CD4-positive, alpha-beta T cell (primary cell): ENCODE data around the gene MPPED1. TPM values are rescaled to one million over a fixed set of nuclear protein-coding genes. Genes with fewer than 3 reads are reported as not detected.

Source experiments
- ATAC-seq: fragments of 200-7000 bp; cut with Tn5 transposase; one replicate; pipeline ENCODE4 v1.10.0; 2022; ENCODE audit warnings: mild to moderate bottlenecking; ENCODE audit not compliant: poor library complexity
- CTCF ChIA-PET: fragments of 350-600 bp; sonication (Branson Sonifier 250); formaldehyde crosslinking; loops from one replicate; lab custom pipeline; 2021; ENCODE audit warnings: antibody characterized with exemption, inconsistent platforms; lab: Charles Lee
- POLR2A ChIA-PET: fragments of 350-600 bp; sonication (Branson Sonifier 250); formaldehyde crosslinking; loops from one replicate; lab custom pipeline; 2021; ENCODE audit warnings: antibody characterized with exemption, inconsistent platforms; lab: Charles Lee
- DNase-seq, 14 experiments: peaks; one replicate each; pipeline ENCODE4 v3.0.0-alpha.2; 2013 to 2020; ENCODE audit warnings: mixed read lengths in 2 of 14
- H3K27ac ChIP-seq, 2 donors: one replicate each; pipeline versions ENCODE4 v1.5.1 to v1.7.0; 2013; ENCODE audit warnings: low read length in 2 of 2, low read depth in 1 of 2, mild to moderate bottlenecking in 1 of 2
- H3K27me3 ChIP-seq, 2 experiments: 1 replicate in 1 of 2; 2 replicates in 1 of 2; pipeline versions ENCODE4 v1.6.1 to v1.7.0; 2013; ENCODE audit warnings: low read length in 2 of 2, control low read depth in 1 of 2, mild to moderate bottlenecking in 1 of 2, moderate library complexity in 1 of 2; ENCODE audit not compliant: insufficient read depth in 2 of 2, control insufficient read depth in 1 of 2
- H3K36me3 ChIP-seq: one replicate; pipeline ENCODE4 v1.6.1; 2013; ENCODE audit warnings: low read length, control low read depth; ENCODE audit not compliant: insufficient read depth
- H3K4me1 ChIP-seq: one replicate; pipeline ENCODE4 v1.6.1; 2013; ENCODE audit warnings: low read length, control low read depth; ENCODE audit not compliant: insufficient read depth
- H3K4me3 ChIP-seq: one replicate; pipeline ENCODE4 v1.5.1; 2013; ENCODE audit warnings: mild to moderate bottlenecking, low read length, moderate library complexity
- H3K9me3 ChIP-seq, 2 experiments: 1 replicate in 1 of 2; 2 replicates in 1 of 2; pipeline versions ENCODE4 v1.6.1 to v1.7.0; 2013; ENCODE audit warnings: low read length in 2 of 2, mild to moderate bottlenecking in 2 of 2, control low read depth in 1 of 2, moderate library complexity in 1 of 2; ENCODE audit not compliant: control insufficient read depth in 1 of 2, insufficient read depth in 1 of 2
- H3K27ac Mint-ChIP-seq: one replicate; pipeline ENCODE4 v1.8.0; 2020; ENCODE audit warnings: mixed read lengths
- H3K27me3 Mint-ChIP-seq: one replicate; pipeline ENCODE4 v1.8.0; 2021; ENCODE audit warnings: mixed read lengths
- H3K36me3 Mint-ChIP-seq: one replicate; pipeline ENCODE4 v1.8.0; 2021; ENCODE audit warnings: low read depth, mixed read lengths
- H3K4me1 Mint-ChIP-seq: one replicate; pipeline ENCODE4 v1.8.0; 2021; ENCODE audit warnings: low read depth, mixed read lengths
- H3K4me3 Mint-ChIP-seq: one replicate; pipeline ENCODE4 v1.8.0; 2020; ENCODE audit warnings: mild to moderate bottlenecking, mixed read lengths
- H3K9me3 Mint-ChIP-seq: one replicate; pipeline ENCODE4 v1.8.0; 2020; ENCODE audit warnings: mixed read lengths
- intact Hi-C, 2 experiments: fragments of 100-400 bp; cut with DNase I in 1 of 2; cut with micrococcal nuclease in 1 of 2; formaldehyde crosslinking; loops; one replicate each; pipeline versions ENCODE4 v1.15.1 to v1.9.0; 2023 to 2025; cut with DNase I, micrococcal nuclease
- total RNA-seq, 174 experiments: library from RNA in 2 of 174; stranded (reverse) in 2 of 174; gene quantifications; one replicate each; pipeline ENCODE4 v1.2.3 and lab custom pipeline; 2021 to 2026
- TF ChIP-seq, protein P1 (sequence below): fragments of 200-600 bp; IDR thresholded peaks from one replicate; pipeline ENCODE4 v1.8.0; 2022; ENCODE audit warnings: antibody characterized with exemption, mild to moderate bottlenecking

Gene MPPED1
- total RNA-seq, 2 experiments from 2014 or later, result not detected

DNA sequence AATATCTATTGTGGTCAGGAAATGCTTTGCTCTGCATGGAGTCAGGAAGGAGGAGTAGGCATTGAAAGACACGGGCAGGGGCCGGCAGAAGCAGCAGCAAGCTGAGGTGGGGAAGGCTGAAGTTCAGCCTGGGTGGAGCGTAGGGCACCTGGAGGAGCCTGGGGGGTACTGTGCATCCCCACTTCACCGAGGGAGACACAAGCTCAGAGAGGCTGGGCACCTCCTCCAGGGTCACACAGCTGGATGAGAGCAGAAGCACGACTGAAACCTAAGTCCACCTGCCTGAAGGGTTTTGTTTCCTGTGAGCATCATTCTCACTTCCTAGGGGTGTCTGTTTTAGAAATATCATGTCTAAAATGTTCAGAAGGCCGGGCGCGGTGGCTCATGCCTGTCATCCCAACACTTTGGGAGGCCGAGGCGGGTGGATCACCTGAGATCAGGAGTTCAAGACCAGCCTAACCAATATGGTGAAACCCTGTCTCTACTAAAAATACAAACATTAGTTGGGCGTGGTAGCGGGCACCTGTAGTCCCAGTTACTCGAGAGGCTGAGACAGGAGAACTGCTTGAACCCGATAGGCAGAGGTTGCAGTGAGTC, 138.3 kb downstream of the MPPED1 start:
- TF ChIP-seq, protein P1, sequence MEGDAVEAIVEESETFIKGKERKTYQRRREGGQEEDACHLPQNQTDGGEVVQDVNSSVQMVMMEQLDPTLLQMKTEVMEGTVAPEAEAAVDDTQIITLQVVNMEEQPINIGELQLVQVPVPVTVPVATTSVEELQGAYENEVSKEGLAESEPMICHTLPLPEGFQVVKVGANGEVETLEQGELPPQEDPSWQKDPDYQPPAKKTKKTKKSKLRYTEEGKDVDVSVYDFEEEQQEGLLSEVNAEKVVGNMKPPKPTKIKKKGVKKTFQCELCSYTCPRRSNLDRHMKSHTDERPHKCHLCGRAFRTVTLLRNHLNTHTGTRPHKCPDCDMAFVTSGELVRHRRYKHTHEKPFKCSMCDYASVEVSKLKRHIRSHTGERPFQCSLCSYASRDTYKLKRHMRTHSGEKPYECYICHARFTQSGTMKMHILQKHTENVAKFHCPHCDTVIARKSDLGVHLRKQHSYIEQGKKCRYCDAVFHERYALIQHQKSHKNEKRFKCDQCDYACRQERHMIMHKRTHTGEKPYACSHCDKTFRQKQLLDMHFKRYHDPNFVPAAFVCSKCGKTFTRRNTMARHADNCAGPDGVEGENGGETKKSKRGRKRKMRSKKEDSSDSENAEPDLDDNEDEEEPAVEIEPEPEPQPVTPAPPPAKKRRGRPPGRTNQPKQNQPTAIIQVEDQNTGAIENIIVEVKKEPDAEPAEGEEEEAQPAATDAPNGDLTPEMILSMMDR, result no peak
- intact Hi-C loops, result no loop called here
- ATAC-seq, result no peak
- CTCF ChIA-PET, result no interaction called here
- Histone ChIP-seq H3K9me3 (peaks cover 0 to 12% of the 10 kb centered on the region in 2 experiments), H3K4me3 (no peak overlapping the region), H3K27ac (no peak overlapping the region), H3K27me3 (peaks cover 0 to 2% of the 10 kb centered on the region in 2 experiments), H3K4me1 (no peaks in the 10 kb centered on the region), H3K36me3 (no peaks in the 10 kb centered on the region)
- no peaks in the 10 kb centered on the region for H3K36me3 Mint-ChIP-seq
- no peaks in the 10 kb centered on the region for H3K9me3 Mint-ChIP-seq
- H3K27me3 Mint-ChIP-seq, result peaks cover 7% of the 10 kb centered on the region
- POLR2A ChIA-PET, result no interaction called here
- H3K4me1 Mint-ChIP-seq, result no peaks in the 10 kb centered on the region
- H3K27ac Mint-ChIP-seq, result no peak overlapping the region
- DNase-seq, result no peak
- H3K4me3 Mint-ChIP-seq, result no peak overlapping the region

DNA sequence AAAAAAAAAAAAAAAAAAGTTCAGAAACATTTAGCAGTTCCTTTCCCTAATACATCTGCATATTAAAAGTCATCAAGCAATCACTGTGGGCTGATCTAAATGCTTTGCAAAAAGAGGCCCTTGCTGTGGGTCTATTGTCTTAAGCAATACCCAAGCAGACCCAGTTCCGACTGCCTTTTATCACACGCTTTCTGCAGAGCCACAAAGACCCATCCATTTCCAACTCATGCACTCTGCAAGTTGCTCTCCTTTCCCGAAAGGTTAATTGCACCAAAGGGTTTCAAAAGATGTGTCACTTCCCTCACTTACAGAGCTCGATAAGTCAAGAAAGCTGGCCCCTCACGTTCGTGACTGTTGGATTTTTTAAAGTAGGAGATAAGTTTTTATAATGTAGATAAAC, 138.9 kb downstream of the MPPED1 start:
- POLR2A ChIA-PET, result no interaction called here
- Mint-ChIP-seq H3K4me3 (no peak overlapping the region), H3K36me3 (no peaks in the 10 kb centered on the region), H3K4me1 (no peaks in the 10 kb centered on the region), H3K9me3 (no peaks in the 10 kb centered on the region), H3K27ac (no peak overlapping the region), H3K27me3 (peaks cover 13% of the 10 kb centered on the region)
- H3K27ac ChIP-seq, result no peak overlapping the region
- no peak for DNase-seq
- H3K36me3 ChIP-seq, result no peaks in the 10 kb centered on the region
- TF ChIP-seq, protein P1, result no peak
- intact Hi-C loops, result no loop called here
- peaks cover 0 to 3% of the 10 kb centered on the region in 2 experiments for H3K27me3 ChIP-seq
- ATAC-seq, result no peak
- no peak overlapping the region for H3K4me3 ChIP-seq
- H3K4me1 ChIP-seq, result no peaks in the 10 kb centered on the region
- H3K9me3 ChIP-seq, result peaks cover 0 to 14% of the 10 kb centered on the region in 2 experiments
- CTCF ChIA-PET, result no interaction called here

DNA sequence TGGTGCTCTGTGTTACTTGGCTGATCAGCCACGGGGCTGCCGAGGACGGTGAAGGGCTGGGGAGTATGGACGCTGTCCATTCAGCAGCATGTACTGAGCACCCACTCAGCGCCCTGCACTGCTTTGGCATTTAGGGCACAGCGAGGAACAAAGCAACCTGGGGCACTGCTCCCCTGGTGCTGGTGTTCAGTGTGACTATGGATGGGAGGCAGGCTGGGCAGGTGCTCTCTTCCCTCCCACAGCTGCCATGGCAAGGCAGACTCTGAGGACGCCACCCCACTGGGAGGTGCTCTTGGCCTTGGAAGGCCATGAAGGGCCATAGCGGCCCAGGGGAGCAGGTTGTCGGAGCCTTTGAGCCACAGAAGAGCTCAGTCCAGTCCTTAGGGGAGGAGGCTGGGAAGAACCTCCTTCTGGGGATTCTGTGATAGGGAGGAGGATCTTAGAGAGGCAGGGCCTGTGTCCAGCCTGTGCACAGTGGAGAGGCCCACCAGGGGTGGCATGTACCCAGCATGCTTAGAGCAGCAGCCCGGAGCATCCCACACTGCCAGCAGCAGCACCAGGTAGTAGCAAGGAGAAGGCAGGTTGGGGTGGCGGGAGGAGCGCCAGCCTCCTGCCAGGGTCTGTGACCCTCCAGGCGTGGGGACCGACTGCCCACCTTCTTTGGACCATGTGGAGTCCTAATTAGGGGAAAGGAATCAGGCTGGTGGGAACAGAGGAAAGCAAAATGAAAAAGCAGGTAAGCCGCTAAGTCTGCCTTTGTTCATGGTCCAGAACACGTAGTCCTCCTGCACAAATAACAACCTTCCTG, 141.8 kb downstream of the MPPED1 start:
- ATAC-seq (no peak), DNase-seq (no peak)
- no peaks in the 10 kb centered on the region for H3K4me1 Mint-ChIP-seq
- no peak overlapping the region for H3K27ac Mint-ChIP-seq
- Histone ChIP-seq H3K4me3 (no peak overlapping the region), H3K36me3 (no peaks in the 10 kb centered on the region), H3K9me3 (peaks cover 0 to 14% of the 10 kb centered on the region in 2 experiments), H3K27ac (no peak overlapping the region), H3K27me3 (peaks cover 0 to 3% of the 10 kb centered on the region in 2 experiments), H3K4me1 (no peaks in the 10 kb centered on the region)
- H3K36me3 Mint-ChIP-seq, result no peaks in the 10 kb centered on the region
- TF ChIP-seq, protein P1, result no peak
- peaks cover 16% of the 10 kb centered on the region for H3K27me3 Mint-ChIP-seq
- no peaks in the 10 kb centered on the region for H3K9me3 Mint-ChIP-seq
- intact Hi-C loops, result no loop called here
- CTCF ChIA-PET, result no interaction called here
- no peak overlapping the region for H3K4me3 Mint-ChIP-seq
- POLR2A ChIA-PET, result no interaction called here
